ENCODE results near the gene ENOX1.

Gene ENOX1

DNA sequence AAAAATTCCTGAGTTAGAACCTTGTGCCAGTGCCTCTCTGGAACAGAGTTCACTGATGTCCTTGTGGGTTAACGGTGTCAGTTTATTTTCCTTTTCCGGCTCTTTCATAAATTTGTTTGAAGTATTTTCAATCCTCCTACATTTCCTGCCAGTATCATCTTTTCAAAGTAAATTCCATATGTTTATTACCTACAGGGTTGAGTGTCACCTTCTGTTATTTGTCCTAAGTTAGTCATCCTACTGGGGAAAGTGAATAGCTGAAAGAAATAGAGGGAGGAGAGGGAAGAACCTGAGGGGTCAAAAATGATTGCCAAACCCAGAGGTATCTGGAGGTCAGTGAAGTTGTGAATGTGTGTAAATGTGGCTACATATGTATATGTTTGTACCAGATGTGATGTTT lies 582.2 kb downstream of the ENOX1 start:
- Histone ChIP-seq H3K4me3 (ENCODE audit: low read depth in 1 of 2, low read length in 2 of 2) (no peak overlapping the region), H3K4me1 (ENCODE audit: insufficient read depth, low read length) (no peaks in the 10 kb centered on the region), H3K9ac (ENCODE audit: low read length) (no peak overlapping the region), H3K27ac (ENCODE audit: low read depth, low read length) (no peak overlapping the region), H3K27me3 (ENCODE audit: control insufficient read depth in 1 of 2, insufficient read depth in 2 of 2, low read length in 2 of 2) (no peaks in the 10 kb centered on the region), H3K36me3 (ENCODE audit: insufficient read depth, low read length) (no peaks in the 10 kb centered on the region), H3K9me3 (ENCODE audit: low read length) (no peaks in the 10 kb centered on the region)

- no peak overlapping the region for H3K27ac ChIP-seq (ENCODE audit: low read depth, low read length)
- no peak overlapping the region for H3K9ac ChIP-seq (ENCODE audit: low read length)
- no peak overlapping the region for H3K4me3 ChIP-seq (ENCODE audit: low read depth in 1 of 2, low read length in 2 of 2)
- H3K9me3 ChIP-seq (ENCODE audit: low read length): no peaks in the 10 kb centered on the region
- no peaks in the 10 kb centered on the region for H3K4me1 ChIP-seq (ENCODE audit: insufficient read depth, low read length)
- no peaks in the 10 kb centered on the region for H3K27me3 ChIP-seq (ENCODE audit: control insufficient read depth in 1 of 2, insufficient read depth in 2 of 2, low read length in 2 of 2)
- H3K36me3 ChIP-seq (ENCODE audit: insufficient read depth, low read length): no peaks in the 10 kb centered on the region
These were observed 583.0 kb downstream of the ENOX1 start for GRCh38 chr13:43203781-43204180.

DNA sequence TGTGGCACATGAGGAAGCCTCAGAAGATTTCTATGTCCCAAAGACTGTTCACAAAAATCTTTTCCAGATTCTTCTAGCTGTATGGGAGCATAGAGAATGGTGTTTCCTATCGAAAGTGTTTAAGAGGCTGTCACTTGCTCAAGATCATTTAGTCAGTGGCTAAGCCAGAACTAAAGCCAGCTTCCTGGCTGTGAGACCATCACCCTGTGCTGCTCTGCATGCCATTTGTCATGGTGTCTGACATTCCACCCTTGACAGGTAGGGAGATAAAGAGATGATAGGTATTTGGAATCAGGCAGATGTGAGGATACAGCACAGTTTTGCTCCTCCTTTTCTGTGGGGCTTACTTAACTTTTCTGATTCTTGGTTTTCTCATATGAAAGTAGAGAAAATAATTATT lies 586.0 kb downstream of the ENOX1 start:
- H3K9ac ChIP-seq (ENCODE audit: low read length): no peak overlapping the region
- H3K27ac ChIP-seq (ENCODE audit: low read depth, low read length): no peak overlapping the region
- no peaks in the 10 kb centered on the region for H3K36me3 ChIP-seq (ENCODE audit: insufficient read depth, low read length)
- H3K27me3 ChIP-seq (ENCODE audit: control insufficient read depth in 1 of 2, insufficient read depth in 2 of 2, low read length in 2 of 2): no peaks in the 10 kb centered on the region
- H3K4me1 ChIP-seq (ENCODE audit: insufficient read depth, low read length): peaks cover 19% of the 10 kb centered on the region
- H3K4me3 ChIP-seq (ENCODE audit: low read depth in 1 of 2, low read length in 2 of 2): no peak overlapping the region
- H3K9me3 ChIP-seq (ENCODE audit: low read length): no peaks in the 10 kb centered on the region

GRCh38 chr13:43200307-43200706 lies 586.5 kb downstream of the ENOX1 start:
- H3K9me3 ChIP-seq (ENCODE audit: low read length): no peaks in the 10 kb centered on the region
- no peak overlapping the region for H3K9ac ChIP-seq (ENCODE audit: low read length)
- H3K4me3 ChIP-seq (ENCODE audit: low read depth in 1 of 2, low read length in 2 of 2): no peak overlapping the region
- no peak overlapping the region for H3K27ac ChIP-seq (ENCODE audit: low read depth, low read length)
- H3K4me1 ChIP-seq (ENCODE audit: insufficient read depth, low read length): peaks cover 23% of the 10 kb centered on the region
- H3K36me3 ChIP-seq (ENCODE audit: insufficient read depth, low read length): no peaks in the 10 kb centered on the region
- H3K27me3 ChIP-seq (ENCODE audit: control insufficient read depth in 1 of 2, insufficient read depth in 2 of 2, low read length in 2 of 2): no peaks in the 10 kb centered on the region

GRCh38 chr13:43196750-43197370 lies 589.9 kb downstream of the ENOX1 start:
- H3K9ac ChIP-seq (ENCODE audit: low read length): no peak overlapping the region
- H3K4me1 ChIP-seq (ENCODE audit: insufficient read depth, low read length): peaks cover 46% of the 10 kb centered on the region
- H3K4me3 ChIP-seq (ENCODE audit: low read depth in 1 of 2, low read length in 2 of 2): no peak overlapping the region
- no peaks in the 10 kb centered on the region for H3K36me3 ChIP-seq (ENCODE audit: insufficient read depth, low read length)
- no peaks in the 10 kb centered on the region for H3K9me3 ChIP-seq (ENCODE audit: low read length)
- no peaks in the 10 kb centered on the region for H3K27me3 ChIP-seq (ENCODE audit: control insufficient read depth in 1 of 2, insufficient read depth in 2 of 2, low read length in 2 of 2)
- no peak overlapping the region for H3K27ac ChIP-seq (ENCODE audit: low read depth, low read length)

DNA sequence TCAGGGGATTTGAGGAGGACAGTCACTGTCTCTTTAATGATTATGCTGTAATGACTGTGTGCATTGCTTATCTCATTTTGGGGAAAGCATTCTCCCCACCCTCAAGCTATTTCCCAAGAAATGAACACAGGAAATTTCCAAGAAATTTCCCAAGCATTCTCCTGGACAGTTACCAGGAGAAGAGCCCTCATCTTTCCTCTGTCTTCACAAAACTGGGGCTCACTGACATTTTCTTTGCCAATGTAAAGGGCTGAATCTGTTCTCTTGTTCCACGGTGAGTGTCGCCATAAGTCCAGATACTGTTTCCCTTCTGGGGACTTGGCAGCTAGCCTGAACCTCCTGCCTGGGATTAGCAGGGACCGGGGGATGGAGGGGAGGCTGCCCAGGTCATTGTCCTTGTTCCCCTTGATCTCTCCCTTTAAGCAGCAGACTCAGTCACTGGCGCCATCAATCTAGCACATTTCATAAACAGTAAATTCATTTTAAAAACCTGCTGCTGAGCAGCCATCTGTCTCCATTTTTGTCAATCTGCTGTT lies 590.6 kb downstream of the ENOX1 start:
- Histone ChIP-seq H3K9me3 (ENCODE audit: low read length) (no peaks in the 10 kb centered on the region), H3K27me3 (ENCODE audit: control insufficient read depth in 1 of 2, insufficient read depth in 2 of 2, low read length in 2 of 2) (no peaks in the 10 kb centered on the region), H3K4me1 (ENCODE audit: insufficient read depth, low read length) (peaks cover 46% of the 10 kb centered on the region), H3K4me3 (ENCODE audit: low read depth in 1 of 2, low read length in 2 of 2) (no peak overlapping the region), H3K27ac (ENCODE audit: low read depth, low read length) (no peak overlapping the region), H3K36me3 (ENCODE audit: insufficient read depth, low read length) (no peaks in the 10 kb centered on the region), H3K9ac (ENCODE audit: low read length) (no peak overlapping the region)

DNA sequence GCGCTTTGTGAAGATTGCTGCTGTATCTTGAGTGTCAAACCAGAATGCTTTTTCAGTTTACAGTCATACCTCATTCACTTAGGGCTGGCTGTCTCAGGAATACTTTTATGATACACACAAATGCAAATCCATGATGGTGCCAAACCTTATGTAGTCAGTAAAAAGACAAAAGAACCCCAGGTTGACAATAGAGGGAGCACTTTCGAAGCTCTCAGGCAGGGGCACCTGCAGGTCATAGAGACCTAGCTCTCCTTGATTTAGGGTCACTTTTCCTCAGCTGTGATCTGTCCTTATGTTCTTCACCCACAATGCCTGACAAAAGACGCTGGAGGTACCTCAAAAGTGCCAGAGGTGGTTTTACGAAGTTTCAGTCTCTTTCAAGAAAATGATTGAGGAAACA lies 591.2 kb downstream of the ENOX1 start:
- no peak overlapping the region for H3K27ac ChIP-seq (ENCODE audit: low read depth, low read length)
- H3K27me3 ChIP-seq (ENCODE audit: control insufficient read depth in 1 of 2, insufficient read depth in 2 of 2, low read length in 2 of 2): no peaks in the 10 kb centered on the region

DNA sequence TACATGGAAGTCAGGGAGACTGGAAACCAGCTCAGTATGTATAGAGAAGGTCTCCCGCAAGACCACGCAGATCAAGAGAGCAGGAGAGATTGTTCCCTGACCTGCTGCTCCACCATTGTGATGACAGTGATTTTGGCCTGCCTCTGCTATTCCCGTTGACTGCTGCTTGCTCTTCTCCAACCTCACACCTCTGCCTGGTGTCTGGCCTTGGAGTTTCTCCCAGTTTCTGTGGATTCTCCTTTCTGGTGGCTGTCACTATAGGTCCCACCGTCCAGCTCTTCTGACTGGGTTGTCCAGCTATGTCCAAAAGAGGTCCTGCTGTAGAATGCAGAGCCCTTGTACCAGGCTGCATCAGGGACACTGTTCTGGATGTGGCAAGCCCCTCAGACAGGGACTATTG lies 591.7 kb downstream of the ENOX1 start:
- H3K4me3 ChIP-seq (ENCODE audit: low read depth in 1 of 2, low read length in 2 of 2): no peak overlapping the region
- no peak overlapping the region for H3K27ac ChIP-seq (ENCODE audit: low read depth, low read length)

More for the DNA sequence above, 591.2 kb downstream of the ENOX1 start:
- Histone ChIP-seq H3K4me1 (ENCODE audit: insufficient read depth, low read length) (peaks cover 46% of the 10 kb centered on the region), H3K9me3 (ENCODE audit: low read length) (no peaks in the 10 kb centered on the region), H3K9ac (ENCODE audit: low read length) (no peak overlapping the region), H3K4me3 (ENCODE audit: low read depth in 1 of 2, low read length in 2 of 2) (no peak overlapping the region), H3K36me3 (ENCODE audit: insufficient read depth, low read length) (no peaks in the 10 kb centered on the region)

DNA sequence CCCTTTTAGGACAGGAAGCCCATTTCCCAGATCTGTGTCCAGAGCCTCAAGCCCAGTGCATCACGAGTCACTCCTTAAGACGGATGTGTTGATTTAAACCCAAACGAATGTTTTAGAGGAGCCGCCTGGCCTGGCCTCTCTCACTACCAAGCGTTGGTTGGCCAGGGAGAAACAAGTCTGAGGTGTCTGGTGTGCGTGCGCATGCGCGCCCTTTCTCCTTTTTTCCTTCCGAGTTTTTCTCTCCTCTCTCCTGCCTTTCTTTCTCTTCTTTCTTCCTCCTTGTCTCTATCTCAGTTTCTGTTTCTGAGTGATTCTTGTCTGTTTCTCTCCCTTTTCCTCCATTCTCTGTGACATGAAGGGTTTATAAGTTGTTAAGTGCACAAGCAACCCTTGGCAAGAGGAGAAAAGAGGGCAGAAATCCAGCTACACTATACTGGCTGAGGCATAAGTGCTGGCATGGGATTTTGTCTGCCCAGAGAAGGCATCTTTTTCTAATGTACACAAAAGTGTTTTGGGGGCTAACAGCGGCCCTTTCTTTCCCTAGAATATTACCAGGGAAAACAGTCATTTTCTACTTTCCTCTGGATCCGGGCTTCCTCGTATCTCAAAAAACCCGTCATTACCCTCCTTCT lies 592.9 kb downstream of the ENOX1 start:
- no peaks in the 10 kb centered on the region for H3K27me3 ChIP-seq (ENCODE audit: control insufficient read depth in 1 of 2, insufficient read depth in 2 of 2, low read length in 2 of 2)
- no peak overlapping the region for H3K4me3 ChIP-seq (ENCODE audit: low read depth in 1 of 2, low read length in 2 of 2)
- no peak overlapping the region for H3K27ac ChIP-seq (ENCODE audit: low read depth, low read length)
- H3K36me3 ChIP-seq (ENCODE audit: insufficient read depth, low read length): no peaks in the 10 kb centered on the region
- no peaks in the 10 kb centered on the region for H3K9me3 ChIP-seq (ENCODE audit: low read length)
- H3K4me1 ChIP-seq (ENCODE audit: insufficient read depth, low read length): peaks cover 46% of the 10 kb centered on the region
- H3K9ac ChIP-seq (ENCODE audit: low read length): no peak overlapping the region

More for the DNA sequence above, 591.7 kb downstream of the ENOX1 start:
- Histone ChIP-seq H3K9ac (ENCODE audit: low read length) (no peak overlapping the region), H3K36me3 (ENCODE audit: insufficient read depth, low read length) (no peaks in the 10 kb centered on the region), H3K27me3 (ENCODE audit: control insufficient read depth in 1 of 2, insufficient read depth in 2 of 2, low read length in 2 of 2) (no peaks in the 10 kb centered on the region), H3K4me1 (ENCODE audit: insufficient read depth, low read length) (peaks cover 46% of the 10 kb centered on the region), H3K9me3 (ENCODE audit: low read length) (no peaks in the 10 kb centered on the region)

- peaks cover 35% of the 10 kb centered on the region for H3K4me1 ChIP-seq (ENCODE audit: insufficient read depth, low read length)
These were observed 595.2 kb downstream of the ENOX1 start for GRCh38 chr13:43191546-43191945.

GRCh38 chr13:43185226-43185625 lies 601.5 kb downstream of the ENOX1 start:
- Histone ChIP-seq H3K4me3 (ENCODE audit: low read depth in 1 of 2, low read length in 2 of 2) (no peak overlapping the region), H3K9me3 (ENCODE audit: low read length) (no peaks in the 10 kb centered on the region), H3K36me3 (ENCODE audit: insufficient read depth, low read length) (no peaks in the 10 kb centered on the region), H3K4me1 (ENCODE audit: insufficient read depth, low read length) (no peaks in the 10 kb centered on the region), H3K27ac (ENCODE audit: low read depth, low read length) (no peak overlapping the region), H3K27me3 (ENCODE audit: control insufficient read depth in 1 of 2, insufficient read depth in 2 of 2, low read length in 2 of 2) (no peaks in the 10 kb centered on the region), H3K9ac (ENCODE audit: low read length) (no peak overlapping the region)

More at GRCh38 chr13:43191546-43191945, 595.2 kb downstream of the ENOX1 start:
- no peak overlapping the region for H3K4me3 ChIP-seq (ENCODE audit: low read depth in 1 of 2, low read length in 2 of 2)
- no peaks in the 10 kb centered on the region for H3K36me3 ChIP-seq (ENCODE audit: insufficient read depth, low read length)
- no peaks in the 10 kb centered on the region for H3K9me3 ChIP-seq (ENCODE audit: low read length)
- no peak overlapping the region for H3K27ac ChIP-seq (ENCODE audit: low read depth, low read length)
- no peak overlapping the region for H3K9ac ChIP-seq (ENCODE audit: low read length)
- H3K27me3 ChIP-seq (ENCODE audit: control insufficient read depth in 1 of 2, insufficient read depth in 2 of 2, low read length in 2 of 2): no peaks in the 10 kb centered on the region

DNA sequence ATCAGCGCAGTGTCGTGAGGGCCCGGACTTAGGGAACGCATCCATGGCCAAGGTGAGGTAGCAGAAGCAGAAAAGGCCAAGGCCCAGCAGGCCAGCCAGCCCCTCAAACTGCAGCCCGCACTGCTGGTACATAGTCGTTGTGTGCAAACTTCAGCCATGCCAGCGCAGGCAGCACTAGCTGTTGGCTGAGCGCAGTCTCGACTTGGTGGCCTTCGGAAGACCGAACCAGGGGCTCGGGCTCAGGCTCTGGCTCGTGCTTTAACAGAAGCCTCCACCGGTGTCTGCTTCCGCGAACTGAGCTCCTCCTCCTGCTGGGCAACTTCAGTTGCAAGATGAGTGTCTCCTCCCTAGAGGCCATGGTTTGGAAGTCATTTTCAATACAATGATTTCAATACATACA lies 605.9 kb downstream of the ENOX1 start:
- Histone ChIP-seq H3K4me3 (ENCODE audit: low read depth in 1 of 2, low read length in 2 of 2) (no peak overlapping the region), H3K27me3 (ENCODE audit: control insufficient read depth in 1 of 2, insufficient read depth in 2 of 2, low read length in 2 of 2) (no peaks in the 10 kb centered on the region), H3K9me3 (ENCODE audit: low read length) (no peaks in the 10 kb centered on the region), H3K36me3 (ENCODE audit: insufficient read depth, low read length) (no peaks in the 10 kb centered on the region), H3K4me1 (ENCODE audit: insufficient read depth, low read length) (no peaks in the 10 kb centered on the region), H3K9ac (ENCODE audit: low read length) (no peak overlapping the region), H3K27ac (ENCODE audit: low read depth, low read length) (no peak overlapping the region)
